HepG2 (cell line): Measurements from ENCODE around the gene FCN3. TPM values are rescaled to one million over a fixed set of nuclear protein-coding genes. Genes with fewer than 3 reads are reported as not detected.
A peak's percentile ranks its signal among the peaks of the same experiment; 100 is the strongest.

Experiments
- CBX1 ChIP-seq: IDR thresholded peaks from one replicate; pipeline ENCODE4 v1.6.1; 2016; ENCODE audit warnings: antibody characterized with exemption, low read depth
- CHCHD3 ChIP-seq: sonication (generic); formaldehyde crosslinking; IDR thresholded peaks from 2 replicates; pipeline ENCODE4 v1.8.0; 2022; ENCODE audit warnings: mild to moderate bottlenecking, missing genetic modification reagents, moderate library complexity
- FLYWCH1 ChIP-seq: sonication (generic); formaldehyde crosslinking; IDR thresholded peaks from 2 replicates; pipeline ENCODE4 v1.8.1; 2023; ENCODE audit warnings: mild to moderate bottlenecking, missing genetic modification reagents
- FOXK1 ChIP-seq: sonication (generic); formaldehyde crosslinking; IDR thresholded peaks from 2 replicates; pipeline ENCODE4 v1.4.0; 2020; ENCODE audit warnings: low read depth, missing genetic modification reagents, borderline replicate concordance
- GATAD1 ChIP-seq: IDR thresholded peaks from 2 replicates; pipeline ENCODE4 v1.6.1; 2016; ENCODE audit warnings: missing genetic modification reagents, missing compliant biosample characterization
- HNF4G ChIP-seq, 2 experiments: sonication (generic) in 1 of 2; formaldehyde crosslinking in 1 of 2; IDR thresholded peaks; 2 replicates each; pipeline versions ENCODE4 v1.4.0 to v1.6.1; 2011 to 2020; ENCODE audit warnings: borderline replicate concordance in 2 of 2, low read depth in 2 of 2, mild to moderate bottlenecking in 2 of 2, low read length in 1 of 2, missing genetic modification reagents in 1 of 2, moderate library complexity in 1 of 2
- HNRNPLL ChIP-seq: fragments of 200-400 bp; formaldehyde crosslinking; IDR thresholded peaks from 2 replicates; pipeline ENCODE4 v1.6.1; 2017; ENCODE audit warnings: mild to moderate bottlenecking, low read depth, low read length; ENCODE audit not compliant: poor library complexity, severe bottlenecking
- KLF6 ChIP-seq: IDR thresholded peaks from 2 replicates; pipeline ENCODE4 v1.8.0; 2016; ENCODE audit warnings: missing biosample characterization, missing genetic modification reagents
- MED1 ChIP-seq: sonication (generic); formaldehyde crosslinking; IDR thresholded peaks from 2 replicates; pipeline ENCODE4 v1.4.0; 2020; ENCODE audit warnings: missing genetic modification reagents
- MEIS2 ChIP-seq: sonication (generic); formaldehyde crosslinking; IDR thresholded peaks from 2 replicates; pipeline ENCODE4 v1.9.0; 2021; ENCODE audit warnings: mild to moderate bottlenecking, missing genetic modification reagents
- REL ChIP-seq: sonication (generic); formaldehyde crosslinking; conservative IDR thresholded peaks from 2 replicates; pipeline ENCODE4 v1.8.0; 2022; ENCODE audit warnings: mild to moderate bottlenecking, missing genetic modification reagents, moderate library complexity
- REXO4 ChIP-seq: sonication (generic); formaldehyde crosslinking; IDR thresholded peaks from 2 replicates; pipeline ENCODE4 v1.8.0; 2022; ENCODE audit warnings: missing genetic modification reagents, mild to moderate bottlenecking, borderline replicate concordance
- SRSF4 ChIP-seq: fragments of 200-400 bp; formaldehyde crosslinking; IDR thresholded peaks from one replicate; pipeline ENCODE4 v1.6.1; 2018; ENCODE audit warnings: mild to moderate bottlenecking, low read depth, low read length, moderate library complexity; ENCODE audit not compliant: poor library complexity, severe bottlenecking
- WIZ ChIP-seq: sonication (generic); formaldehyde crosslinking; IDR thresholded peaks from 2 replicates; pipeline ENCODE4 v1.5.1; 2020; ENCODE audit warnings: mild to moderate bottlenecking, missing genetic modification reagents
- ZBTB3 ChIP-seq: sonication (generic); formaldehyde crosslinking; IDR thresholded peaks from 2 replicates; pipeline ENCODE4 v1.4.0; 2020; ENCODE audit warnings: low read depth, mild to moderate bottlenecking, moderate library complexity, missing genetic modification reagents, borderline replicate concordance
- ZNF143 ChIP-seq: sonication (generic); formaldehyde crosslinking; IDR thresholded peaks from 2 replicates; pipeline ENCODE4 v1.4.0; 2020; ENCODE audit warnings: missing genetic modification reagents
- ZNF160 ChIP-seq: sonication (generic); formaldehyde crosslinking; IDR thresholded peaks from 2 replicates; pipeline ENCODE4 v1.8.0; 2022; ENCODE audit warnings: mild to moderate bottlenecking, inconsistent platforms, missing genetic modification reagents
- ZNF205 ChIP-seq: IDR thresholded peaks from 2 replicates; pipeline ENCODE4 v1.6.1; 2018; ENCODE audit warnings: missing biosample characterization, missing genetic modification reagents
- ZNF30 ChIP-seq: sonication (generic); formaldehyde crosslinking; IDR thresholded peaks from 2 replicates; pipeline ENCODE4 v1.5.0; 2020; ENCODE audit warnings: mild to moderate bottlenecking, missing genetic modification reagents
- ZNF329 ChIP-seq: sonication (generic); formaldehyde crosslinking; IDR thresholded peaks from 2 replicates; pipeline ENCODE4 v1.9.0; 2021; ENCODE audit warnings: low read depth, mild to moderate bottlenecking, missing genetic modification reagents
- ZNF382 ChIP-seq: sonication (generic); formaldehyde crosslinking; IDR thresholded peaks from 2 replicates; pipeline ENCODE4 v1.5.0; 2020; ENCODE audit warnings: missing genetic modification reagents, mild to moderate bottlenecking, borderline replicate concordance
- ZNF672 ChIP-seq: sonication (generic); formaldehyde crosslinking; IDR thresholded peaks from 2 replicates; pipeline ENCODE4 v1.8.1; 2022; ENCODE audit warnings: missing genetic modification reagents
- ZNF7 ChIP-seq: IDR thresholded peaks from 2 replicates; pipeline ENCODE4 v1.6.1; 2016; ENCODE audit warnings: missing biosample characterization, missing genetic modification reagents
- ZNF768 ChIP-seq: sonication (generic); formaldehyde crosslinking; IDR thresholded peaks from 2 replicates; pipeline ENCODE4 v1.4.0; 2020; ENCODE audit warnings: missing genetic modification reagents
- polyA plus RNA-seq, 8 experiments: library from polyadenylated mRNA; depleted of rRNA in 3 of 8; stranded (reverse) in 7 of 8; unstranded in 1 of 8; fragments of >200 nt; fragmentation: Illumina TruSeq in 4 of 8; extraction: Trizol in 4 of 8; gene quantifications; 2 replicates each; pipeline versions ENCODE4 v1.2.1 to v1.2.3, GENCODE V29; 2011 to 2016; ENCODE audit warnings: low read depth in 4 of 8, missing spikeins in 1 of 8, mixed read lengths in 1 of 8; ENCODE audit not compliant: insufficient read depth in 1 of 8
- total RNA-seq, 5 experiments: library from RNA; depleted of rRNA; stranded (reverse); fragments of >200 nt; fragmentation: Illumina TruSeq; extraction: Trizol; gene quantifications; 2 replicates each; pipeline ENCODE4 v1.2.3, GENCODE V29; 2016; ENCODE audit warnings: low read depth in 1 of 5
- TF ChIP-seq, protein P1 (sequence below): sonication (generic); formaldehyde crosslinking; IDR thresholded peaks from 2 replicates; pipeline ENCODE4 v1.9.0; 2022; ENCODE audit warnings: low read depth, missing genetic modification reagents
- TF ChIP-seq, protein P2 (sequence below): sonication (generic); formaldehyde crosslinking; IDR thresholded peaks from 2 replicates; pipeline ENCODE4 v1.4.0; 2020; ENCODE audit warnings: mild to moderate bottlenecking, missing genetic modification reagents

Gene FCN3
- total and polyA plus RNA-seq, 2 of the 13 experiments (the other 11 are each of a cell fraction or from before 2014, with no cell fraction given), result not detected

DNA sequence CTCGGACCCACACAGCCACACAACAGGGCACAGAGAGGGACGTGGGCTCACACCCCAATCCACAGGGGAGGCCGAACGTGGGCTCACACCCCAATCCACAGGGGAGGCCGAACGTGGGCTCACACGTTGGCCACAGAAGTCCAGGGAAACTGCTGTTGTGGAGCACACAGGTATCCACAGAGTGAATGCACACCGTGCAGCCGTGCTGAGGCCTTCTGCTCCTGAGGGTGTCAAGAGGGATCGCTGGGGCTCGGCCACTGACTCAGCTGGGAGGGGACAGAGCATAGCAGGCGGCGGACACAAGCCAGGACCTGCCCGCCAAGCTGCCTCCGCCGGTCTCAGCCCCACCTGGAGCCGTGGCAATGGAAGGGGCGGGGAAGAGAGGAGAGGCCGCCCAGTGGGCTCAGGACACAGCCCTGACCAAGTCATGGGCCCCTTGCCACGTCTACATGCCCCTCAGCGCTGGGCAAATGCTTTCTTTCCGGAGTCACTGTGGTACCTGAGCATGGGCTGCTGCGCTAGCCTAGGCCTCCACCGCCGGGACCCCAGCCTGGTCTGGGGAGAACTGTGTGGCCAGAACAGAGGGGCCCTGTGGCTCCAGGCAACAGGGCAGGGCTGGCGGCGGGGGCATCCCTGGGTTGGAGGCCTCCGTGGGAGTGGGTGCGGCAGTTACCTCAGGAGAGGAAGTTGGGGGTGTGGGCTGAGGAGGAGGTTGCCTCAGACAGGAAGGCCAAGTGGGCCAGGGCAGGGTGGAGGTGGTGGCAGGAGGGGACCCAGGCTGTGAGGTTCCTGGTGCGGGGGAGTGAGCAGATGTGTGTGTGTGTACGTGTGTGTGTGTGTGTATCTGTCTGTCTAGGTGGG is 31.6 kb downstream of the FCN3 start (continued):
- TF ChIP-seq, protein P1, sequence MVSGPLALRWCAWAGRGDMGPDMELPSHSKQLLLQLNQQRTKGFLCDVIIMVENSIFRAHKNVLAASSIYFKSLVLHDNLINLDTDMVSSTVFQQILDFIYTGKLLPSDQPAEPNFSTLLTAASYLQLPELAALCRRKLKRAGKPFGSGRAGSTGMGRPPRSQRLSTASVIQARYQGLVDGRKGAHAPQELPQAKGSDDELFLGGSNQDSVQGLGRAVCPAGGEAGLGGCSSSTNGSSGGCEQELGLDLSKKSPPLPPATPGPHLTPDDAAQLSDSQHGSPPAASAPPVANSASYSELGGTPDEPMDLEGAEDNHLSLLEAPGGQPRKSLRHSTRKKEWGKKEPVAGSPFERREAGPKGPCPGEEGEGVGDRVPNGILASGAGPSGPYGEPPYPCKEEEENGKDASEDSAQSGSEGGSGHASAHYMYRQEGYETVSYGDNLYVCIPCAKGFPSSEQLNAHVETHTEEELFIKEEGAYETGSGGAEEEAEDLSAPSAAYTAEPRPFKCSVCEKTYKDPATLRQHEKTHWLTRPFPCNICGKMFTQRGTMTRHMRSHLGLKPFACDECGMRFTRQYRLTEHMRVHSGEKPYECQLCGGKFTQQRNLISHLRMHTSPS (CRISPR knock-in tag), result no peak; the same call in 1 of the 2 replicates
- TF ChIP-seq WIZ (CRISPR knock-in tag) (no peak), ZNF382 (CRISPR knock-in tag) (no peak), MED1 (CRISPR knock-in tag) (no peak), ZNF329 (CRISPR knock-in tag) (no peak), FOXK1 (CRISPR knock-in tag) (no peak), ZNF7 (CRISPR knock-in tag) (no peak), HNRNPLL (peak; percentile 57), ZNF160 (CRISPR knock-in tag) (no peak), CHCHD3 (CRISPR knock-in tag) (no peak), REL (CRISPR knock-in tag) (no peak), ZNF143 (CRISPR knock-in tag) (no peak), GATAD1 (CRISPR knock-in tag) (0 out of 2 replicates have a peak, but pooled peaks have one; percentile 24), ZBTB3 (CRISPR knock-in tag) (no peak), MEIS2 (CRISPR knock-in tag) (no peak), KLF6 (CRISPR knock-in tag) (no peak), SRSF4 (no peak), REXO4 (CRISPR knock-in tag) (no peak), HNF4G (IDR thresholded peaks at IDR 0.05; ENCODE audit: borderline replicate concordance, low read depth, low read length) (no peak), HNF4G (CRISPR knock-in tag; IDR thresholded peaks at IDR 0.05; ENCODE audit: borderline replicate concordance, low read depth) (no peak), ZNF768 (CRISPR knock-in tag) (peak; percentile 40), CBX1 (no peak), ZNF30 (no peak; the same call in 1 of the 2 replicates), ZNF672 (no peak), FLYWCH1 (CRISPR knock-in tag) (no peak), ZNF205 (CRISPR knock-in tag) (no peak)
- TF ChIP-seq, protein P2, sequence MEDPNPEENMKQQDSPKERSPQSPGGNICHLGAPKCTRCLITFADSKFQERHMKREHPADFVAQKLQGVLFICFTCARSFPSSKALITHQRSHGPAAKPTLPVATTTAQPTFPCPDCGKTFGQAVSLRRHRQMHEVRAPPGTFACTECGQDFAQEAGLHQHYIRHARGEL, result no peak
